Activated B cell treated with CpG ODN at 0.5 μM for 24 hours (primary cell): ENCODE data around the gene PCSK5. TPM values are rescaled to one million over a fixed set of nuclear protein-coding genes. Genes with fewer than 3 reads are reported as not detected.

ENCODE experiments used
- ATAC-seq: fragments of 200-7000 bp; cut with Tn5 transposase; one replicate; pipeline ENCODE4 v1.10.0; 2021; ENCODE audit warnings: low read depth, mild to moderate bottlenecking, moderate library complexity
- CTCF ChIA-PET: fragments of 350-600 bp; sonication (Branson Sonifier 250); formaldehyde crosslinking; loops from one replicate; lab custom pipeline; 2021; ENCODE audit warnings: antibody characterized with exemption; lab: Charles Lee
- POLR2A ChIA-PET: fragments of 350-600 bp; sonication (Branson Sonifier 250); formaldehyde crosslinking; loops from one replicate; lab custom pipeline; 2021; ENCODE audit warnings: antibody characterized with exemption; lab: Charles Lee
- DNase-seq: peaks from one replicate; pipeline ENCODE4 v3.0.0; 2022
- H3K27ac Mint-ChIP-seq: one replicate; pipeline ENCODE4 v1.8.0; 2020; ENCODE audit warnings: mixed read lengths
- H3K27me3 Mint-ChIP-seq: one replicate; pipeline ENCODE4 v1.8.0; 2021; ENCODE audit warnings: mixed read lengths
- H3K36me3 Mint-ChIP-seq: one replicate; pipeline ENCODE4 v1.8.0; 2021; ENCODE audit warnings: low read depth, mixed read lengths
- H3K4me1 Mint-ChIP-seq: one replicate; pipeline ENCODE4 v1.8.0; 2021; ENCODE audit warnings: mixed read lengths
- H3K4me3 Mint-ChIP-seq: one replicate; pipeline ENCODE4 v1.8.0; 2020; ENCODE audit warnings: mild to moderate bottlenecking, mixed read lengths
- H3K9me3 Mint-ChIP-seq: one replicate; pipeline ENCODE4 v1.8.0; 2020; ENCODE audit warnings: mixed read lengths
- CTCF ChIP-seq: fragments of 200-600 bp; IDR thresholded peaks from one replicate; pipeline ENCODE4 v1.8.0; 2022; ENCODE audit warnings: antibody characterized with exemption, mild to moderate bottlenecking
- intact Hi-C: fragments of 100-400 bp; cut with micrococcal nuclease; formaldehyde crosslinking; loops from one replicate; pipeline ENCODE4 v1.15.1; 2024
- total RNA-seq: library from RNA; stranded (reverse); gene quantifications from 2 replicates; pipeline ENCODE4 v1.2.3, GENCODE V29; 2022

Gene PCSK5
- total RNA-seq, 1 donor from 2014 or later, result not detected

GRCh38 chr9:76136986-76137385 lies 246.5 kb downstream of the PCSK5 start:
- no peak overlapping the region for H3K4me3 Mint-ChIP-seq
- no peak for TF ChIP-seq CTCF
- ChIA-PET CTCF (no interaction called here), POLR2A (no interaction called here)
- DNase-seq, result no peak
- H3K9me3 Mint-ChIP-seq, result no peaks in the 10 kb centered on the region
- no peaks in the 10 kb centered on the region for H3K36me3 Mint-ChIP-seq
- H3K27me3 Mint-ChIP-seq, result peaks cover 2% of the 10 kb centered on the region
- ATAC-seq, result no peak
- no peaks in the 10 kb centered on the region for H3K4me1 Mint-ChIP-seq
- H3K27ac Mint-ChIP-seq, result no peak overlapping the region
- intact Hi-C loops, result no loop called here

- Mint-ChIP-seq H3K27me3 (peaks cover 2% of the 10 kb centered on the region), H3K36me3 (no peaks in the 10 kb centered on the region), H3K9me3 (no peaks in the 10 kb centered on the region), H3K4me3 (no peak overlapping the region), H3K4me1 (no peaks in the 10 kb centered on the region), H3K27ac (no peak overlapping the region)
- TF ChIP-seq CTCF, result no peak
- intact Hi-C loops, result no loop called here
- ATAC-seq (no peak), DNase-seq (no peak)
- POLR2A ChIA-PET, result no interaction called here
- CTCF ChIA-PET, result no interaction called here
These were observed 247.5 kb downstream of the PCSK5 start for GRCh38 chr9:76137931-76138330.

GRCh38 chr9:76138360-76138759 lies 247.9 kb downstream of the PCSK5 start:
- TF ChIP-seq CTCF, result no peak
- no peak for DNase-seq
- H3K4me1 Mint-ChIP-seq, result no peaks in the 10 kb centered on the region
- no peak for ATAC-seq
- no peak overlapping the region for H3K27ac Mint-ChIP-seq
- intact Hi-C loops, result no loop called here
- H3K9me3 Mint-ChIP-seq, result no peaks in the 10 kb centered on the region
- POLR2A ChIA-PET, result no interaction called here
- no peaks in the 10 kb centered on the region for H3K36me3 Mint-ChIP-seq
- H3K4me3 Mint-ChIP-seq, result no peak overlapping the region
- CTCF ChIA-PET, result no interaction called here
- peaks cover 4% of the 10 kb centered on the region for H3K27me3 Mint-ChIP-seq

- CTCF ChIA-PET, result no interaction called here
These were observed 253.4 kb downstream of the PCSK5 start for GRCh38 chr9:76143834-76144233.

GRCh38 chr9:76150013-76150412 lies 259.5 kb downstream of the PCSK5 start:
- CTCF ChIA-PET, result no interaction called here
- intact Hi-C loops, result no loop called here
- no peaks in the 10 kb centered on the region for H3K36me3 Mint-ChIP-seq
- no peak overlapping the region for H3K27ac Mint-ChIP-seq
- no peaks in the 10 kb centered on the region for H3K27me3 Mint-ChIP-seq
- POLR2A ChIA-PET, result no interaction called here
- peaks cover 4% of the 10 kb centered on the region for H3K4me1 Mint-ChIP-seq
- no peaks in the 10 kb centered on the region for H3K9me3 Mint-ChIP-seq
- no peak for TF ChIP-seq CTCF
- ATAC-seq (no peak), DNase-seq (no peak)
- no peak overlapping the region for H3K4me3 Mint-ChIP-seq

More at GRCh38 chr9:76143834-76144233, 253.4 kb downstream of the PCSK5 start:
- peaks cover 4% of the 10 kb centered on the region for H3K27me3 Mint-ChIP-seq
- H3K4me3 Mint-ChIP-seq, result no peak overlapping the region
- H3K27ac Mint-ChIP-seq, result no peak overlapping the region
- H3K9me3 Mint-ChIP-seq, result no peaks in the 10 kb centered on the region
- DNase-seq (no peak), ATAC-seq (no peak)
- H3K4me1 Mint-ChIP-seq, result no peaks in the 10 kb centered on the region
- TF ChIP-seq CTCF, result no peak
- intact Hi-C loops, result no loop called here
- POLR2A ChIA-PET, result no interaction called here
- H3K36me3 Mint-ChIP-seq, result no peaks in the 10 kb centered on the region
